C4-2B (cell line): ENCODE measurements around the gene SKP2.
"Not testable (repeated sequence)": the region's sequence is repeated elsewhere in the genome, so short reads cannot be mapped to it uniquely, and the experiment has no call there.

Experiments used
- H3K27ac ChIP-seq: fragments of 450-650 bp; 2 replicates; pipeline ENCODE4 v1.5.1; 2017
- ZFX ChIP-seq: fragments of 450-650 bp; IDR thresholded peaks from 2 replicates; pipeline ENCODE4 v1.6.1; 2017
- TF ChIP-seq, protein P1 (sequence below): fragments of 450-650 bp; conservative IDR thresholded peaks from 2 replicates; pipeline ENCODE4 v1.5.1; 2017; ENCODE audit warnings: mild to moderate bottlenecking

The SKP2 gene

DNA sequence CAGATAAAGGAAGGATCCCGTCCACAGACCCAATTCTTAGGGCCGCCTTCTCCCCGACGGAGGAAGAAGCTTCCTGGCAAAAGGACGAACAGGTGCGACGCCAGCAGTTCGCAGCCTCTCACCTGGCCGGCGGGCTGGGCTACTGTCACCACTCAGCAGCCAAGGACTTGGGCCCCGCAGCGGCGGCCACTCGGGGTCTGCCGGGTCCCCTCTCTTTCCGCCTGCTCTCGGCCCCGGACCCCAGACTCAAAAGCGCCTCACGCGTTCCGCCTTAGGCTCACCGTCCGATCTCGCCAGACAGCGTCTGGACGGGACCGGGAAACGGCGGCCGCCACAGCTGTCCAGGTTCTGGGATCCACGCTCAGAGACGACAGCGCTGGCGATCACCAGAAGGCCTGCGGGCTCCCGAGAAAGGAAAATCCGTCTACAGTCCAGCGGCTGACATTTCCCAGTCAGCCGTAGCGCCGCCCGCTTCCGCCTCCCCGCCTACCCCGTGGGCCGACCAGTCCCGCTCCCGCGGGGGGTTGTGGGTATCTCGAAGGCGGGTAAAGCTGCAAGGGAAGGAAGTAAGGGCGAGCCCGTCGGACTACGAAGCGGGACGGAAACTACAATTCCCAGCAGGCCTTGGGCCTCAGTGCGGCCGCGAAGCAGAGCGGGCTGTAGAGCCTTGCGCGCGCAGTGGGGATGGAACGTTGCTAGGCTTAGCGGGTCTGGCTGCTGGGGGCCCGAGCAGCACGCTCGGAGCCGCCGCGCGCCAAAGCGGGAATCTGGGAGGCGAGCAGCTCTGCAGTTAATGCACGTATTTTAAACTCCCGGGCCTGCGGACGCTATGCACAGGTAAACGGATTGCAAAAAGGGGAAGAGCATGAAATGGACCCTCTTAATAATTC, at the start of gene SKP2, which contains the start of gene LMBRD2:
TSS of gene SKP2 (plus strand) at position 678 of the 890 bp plus-strand sequence. CDS start at position 830, 152 bp downstream.
TSS of gene LMBRD2 (minus strand) at position 454 of the 890 bp plus-strand sequence. CDS start 8,538 bp downstream, outside the sequence.
- TF ChIP-seq, protein P1, sequence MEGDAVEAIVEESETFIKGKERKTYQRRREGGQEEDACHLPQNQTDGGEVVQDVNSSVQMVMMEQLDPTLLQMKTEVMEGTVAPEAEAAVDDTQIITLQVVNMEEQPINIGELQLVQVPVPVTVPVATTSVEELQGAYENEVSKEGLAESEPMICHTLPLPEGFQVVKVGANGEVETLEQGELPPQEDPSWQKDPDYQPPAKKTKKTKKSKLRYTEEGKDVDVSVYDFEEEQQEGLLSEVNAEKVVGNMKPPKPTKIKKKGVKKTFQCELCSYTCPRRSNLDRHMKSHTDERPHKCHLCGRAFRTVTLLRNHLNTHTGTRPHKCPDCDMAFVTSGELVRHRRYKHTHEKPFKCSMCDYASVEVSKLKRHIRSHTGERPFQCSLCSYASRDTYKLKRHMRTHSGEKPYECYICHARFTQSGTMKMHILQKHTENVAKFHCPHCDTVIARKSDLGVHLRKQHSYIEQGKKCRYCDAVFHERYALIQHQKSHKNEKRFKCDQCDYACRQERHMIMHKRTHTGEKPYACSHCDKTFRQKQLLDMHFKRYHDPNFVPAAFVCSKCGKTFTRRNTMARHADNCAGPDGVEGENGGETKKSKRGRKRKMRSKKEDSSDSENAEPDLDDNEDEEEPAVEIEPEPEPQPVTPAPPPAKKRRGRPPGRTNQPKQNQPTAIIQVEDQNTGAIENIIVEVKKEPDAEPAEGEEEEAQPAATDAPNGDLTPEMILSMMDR = no peak
- TF ChIP-seq ZFX = peak; percentile 83
- H3K27ac ChIP-seq = peak within 1 kb of the TSS; percentile 74

DNA sequence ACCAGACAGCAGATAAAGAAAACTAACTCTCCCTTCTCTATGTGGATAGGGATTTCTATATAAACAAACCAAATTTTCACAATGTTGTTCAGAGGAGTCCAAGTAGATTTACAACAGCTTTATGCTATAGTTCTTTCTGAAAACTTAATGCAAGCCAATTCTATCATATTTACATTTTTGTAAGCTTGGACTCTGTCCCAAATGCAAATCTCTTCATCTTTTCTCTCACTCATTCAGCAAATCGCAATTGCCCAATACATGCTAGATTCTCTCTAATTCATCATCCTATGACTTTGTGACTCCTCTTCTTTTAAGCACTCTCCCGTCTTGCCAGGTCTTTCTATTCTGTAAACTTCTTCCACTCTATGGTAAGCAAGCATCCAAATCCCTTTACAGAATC, 46.1 kb upstream of the SKP2 start:
- H3K27ac ChIP-seq = no peak overlapping the region
- no peak for TF ChIP-seq ZFX
- TF ChIP-seq, protein P1 = no peak

DNA sequence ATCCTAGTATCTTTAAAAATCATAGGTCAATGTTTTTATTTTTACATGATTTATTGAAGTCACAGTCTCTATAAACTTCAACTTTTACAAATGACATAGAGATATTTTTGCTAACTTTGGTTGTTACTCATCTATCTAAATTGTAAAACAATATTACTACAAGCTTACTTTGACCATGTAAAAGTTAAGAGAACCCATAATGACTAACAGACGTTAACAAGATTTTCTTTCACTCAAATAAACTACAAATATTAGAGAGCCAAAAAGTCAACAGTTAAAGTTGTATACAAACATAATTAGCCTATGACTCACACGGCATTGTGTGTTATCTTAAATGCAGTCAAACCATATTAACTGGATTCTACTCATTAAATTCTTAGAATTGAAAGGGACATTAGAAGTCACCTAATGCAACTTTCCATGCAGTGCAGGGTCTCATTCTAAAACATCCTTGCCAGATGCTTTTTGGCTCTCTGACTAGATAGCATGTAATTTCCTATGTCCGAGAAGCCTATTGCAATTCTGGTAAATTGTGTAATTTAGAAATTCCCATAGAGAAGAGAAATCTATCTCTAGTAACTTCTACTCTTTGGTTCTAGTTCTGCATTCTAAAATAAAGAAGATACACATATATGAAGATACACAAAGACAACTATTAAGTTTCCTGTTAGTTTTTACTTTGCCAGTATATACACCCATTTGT, 43.0 kb upstream of the SKP2 start:
- no peak overlapping the region for H3K27ac ChIP-seq
- TF ChIP-seq, protein P1 = no peak
- no peak for TF ChIP-seq ZFX

DNA sequence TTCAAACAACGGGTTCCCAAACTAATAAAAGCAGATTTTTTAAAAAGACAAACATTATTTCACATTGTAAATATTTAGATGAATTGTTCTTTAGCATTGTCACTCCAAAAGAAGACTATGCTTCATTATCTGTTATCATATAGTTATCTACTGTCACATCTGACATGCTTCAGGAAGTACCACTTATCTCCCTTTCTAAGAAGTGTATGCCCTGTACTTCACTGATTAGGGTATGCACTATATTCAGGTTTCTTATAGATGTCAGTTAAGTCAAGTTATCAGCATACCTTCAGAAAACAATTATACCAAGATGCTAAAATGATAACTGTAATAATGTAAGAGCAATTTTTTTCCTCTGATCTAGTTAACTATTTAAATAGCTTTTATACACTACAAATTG, 40.7 kb upstream of the SKP2 start:
- no peak overlapping the region for H3K27ac ChIP-seq
- TF ChIP-seq, protein P1 = no peak
- no peak for TF ChIP-seq ZFX

DNA sequence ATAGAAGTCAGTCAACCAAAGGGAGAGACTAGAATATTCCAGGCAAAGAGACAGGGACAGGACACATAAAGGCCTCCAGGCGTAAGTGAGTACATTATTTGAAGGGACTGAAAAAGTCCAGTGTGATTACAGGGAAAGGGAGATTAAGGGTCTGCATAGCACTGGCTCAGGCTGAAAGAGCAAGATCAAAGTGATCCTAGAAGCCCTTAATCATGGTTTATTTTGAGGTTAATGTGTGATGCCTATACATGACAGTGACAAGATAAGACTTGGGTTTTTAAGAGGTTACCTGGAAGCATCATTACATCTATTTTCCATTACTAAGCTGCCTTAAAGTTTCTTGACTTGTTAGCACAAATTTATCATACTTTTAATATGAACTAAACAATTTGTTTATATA, 26.0 kb upstream of the SKP2 start:
- no peak for TF ChIP-seq ZFX
- TF ChIP-seq, protein P1 = no peak
- H3K27ac ChIP-seq = no peak overlapping the region

DNA sequence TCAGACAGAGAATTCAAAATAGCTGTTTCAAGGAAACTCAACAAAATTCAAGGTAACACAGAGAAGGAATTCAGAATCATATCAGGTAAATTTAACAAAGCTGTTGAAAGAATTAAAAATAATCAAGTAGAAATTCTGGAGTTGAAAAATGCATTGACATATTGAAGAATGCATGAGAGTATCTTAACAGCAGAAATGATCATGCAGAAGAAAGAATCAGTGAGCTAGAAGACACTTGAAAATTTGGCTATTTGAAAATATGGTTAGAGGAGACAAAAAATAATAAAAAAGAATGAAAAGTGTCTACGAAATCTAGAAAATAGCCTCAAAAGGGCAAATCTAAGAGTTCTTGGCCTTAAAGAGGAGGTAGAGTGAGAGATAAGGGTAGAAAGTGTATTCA, 23.1 kb upstream of the SKP2 start:
- H3K27ac ChIP-seq = no peak overlapping the region
- TF ChIP-seq ZFX = no peak
- TF ChIP-seq, protein P1 = no peak

DNA sequence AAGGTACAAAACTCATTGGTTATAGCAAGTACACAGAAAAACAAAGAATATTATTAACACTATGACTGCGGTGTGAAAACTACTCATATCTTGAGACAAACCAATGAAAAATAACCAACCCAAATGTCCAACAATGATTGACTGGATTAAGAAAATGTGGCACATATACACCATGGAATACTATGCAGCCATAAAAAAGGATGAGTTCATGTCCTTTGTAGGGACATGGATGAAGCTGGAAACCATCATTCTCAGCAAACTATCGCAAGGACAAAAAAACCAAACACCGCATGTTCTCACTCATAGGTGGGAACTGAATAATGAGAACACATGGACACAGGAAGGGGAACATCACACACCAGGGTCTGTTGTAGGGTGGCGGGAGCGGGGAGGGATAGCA, 22.2 kb upstream of the SKP2 start:
- H3K27ac ChIP-seq = not testable (repeated sequence)

DNA sequence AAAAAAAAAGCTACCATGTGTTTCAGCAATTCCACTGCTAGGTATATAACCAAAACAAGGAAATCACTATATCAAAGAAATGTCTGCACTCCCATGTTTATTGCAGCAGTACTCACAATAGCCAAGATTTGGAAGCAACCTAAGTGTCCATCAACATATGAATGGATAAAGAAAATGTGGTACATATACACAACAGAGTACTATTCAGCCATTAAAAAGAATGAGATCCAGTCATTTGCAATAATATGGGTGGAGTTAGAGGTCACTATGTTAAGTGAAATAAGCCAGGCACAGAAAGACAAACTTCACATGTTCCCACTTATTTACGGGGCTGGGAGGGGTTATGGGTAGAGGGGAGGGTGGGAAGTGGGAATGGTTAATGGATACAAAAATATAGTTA, 18.9 kb upstream of the SKP2 start:
- not testable (repeated sequence) for H3K27ac ChIP-seq
